ENCODE results near the gene RSAD1. TPM values are rescaled to one million over a fixed set of nuclear protein-coding genes. Genes with fewer than 3 reads are reported as not detected.

RSAD1 gene
- total RNA-seq, 1 donor from 2014 or later: 37.5 TPM

DNA sequence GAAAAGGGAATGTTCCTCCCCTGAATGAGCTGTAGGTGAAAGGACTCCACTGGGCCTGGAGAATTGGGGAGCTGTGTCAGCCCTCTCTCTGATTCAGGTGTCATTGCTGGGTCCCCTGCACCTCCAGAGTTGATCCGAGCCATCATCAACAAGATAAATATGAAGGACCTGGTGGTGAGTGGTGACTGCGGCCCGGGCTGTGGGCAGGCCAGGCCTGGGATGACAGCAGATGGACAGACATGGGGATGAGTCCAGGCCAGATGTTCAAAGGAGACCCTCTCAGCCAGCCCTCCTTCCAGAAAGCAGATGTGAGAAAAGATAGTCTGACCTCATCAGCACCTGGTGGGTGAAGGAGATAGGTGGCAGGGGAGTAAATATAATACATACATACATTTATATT, 14.5 kb upstream of the RSAD1 start:
- Mint-ChIP-seq H3K4me1 (ENCODE audit: unreplicated experiment) (no peaks in the 10 kb centered on the region), H3K36me3 (ENCODE audit: unreplicated experiment) (no peaks in the 10 kb centered on the region)
- TF ChIP-seq, protein P1, sequence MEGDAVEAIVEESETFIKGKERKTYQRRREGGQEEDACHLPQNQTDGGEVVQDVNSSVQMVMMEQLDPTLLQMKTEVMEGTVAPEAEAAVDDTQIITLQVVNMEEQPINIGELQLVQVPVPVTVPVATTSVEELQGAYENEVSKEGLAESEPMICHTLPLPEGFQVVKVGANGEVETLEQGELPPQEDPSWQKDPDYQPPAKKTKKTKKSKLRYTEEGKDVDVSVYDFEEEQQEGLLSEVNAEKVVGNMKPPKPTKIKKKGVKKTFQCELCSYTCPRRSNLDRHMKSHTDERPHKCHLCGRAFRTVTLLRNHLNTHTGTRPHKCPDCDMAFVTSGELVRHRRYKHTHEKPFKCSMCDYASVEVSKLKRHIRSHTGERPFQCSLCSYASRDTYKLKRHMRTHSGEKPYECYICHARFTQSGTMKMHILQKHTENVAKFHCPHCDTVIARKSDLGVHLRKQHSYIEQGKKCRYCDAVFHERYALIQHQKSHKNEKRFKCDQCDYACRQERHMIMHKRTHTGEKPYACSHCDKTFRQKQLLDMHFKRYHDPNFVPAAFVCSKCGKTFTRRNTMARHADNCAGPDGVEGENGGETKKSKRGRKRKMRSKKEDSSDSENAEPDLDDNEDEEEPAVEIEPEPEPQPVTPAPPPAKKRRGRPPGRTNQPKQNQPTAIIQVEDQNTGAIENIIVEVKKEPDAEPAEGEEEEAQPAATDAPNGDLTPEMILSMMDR (IDR thresholded peaks at IDR 0.05): no peak

DNA sequence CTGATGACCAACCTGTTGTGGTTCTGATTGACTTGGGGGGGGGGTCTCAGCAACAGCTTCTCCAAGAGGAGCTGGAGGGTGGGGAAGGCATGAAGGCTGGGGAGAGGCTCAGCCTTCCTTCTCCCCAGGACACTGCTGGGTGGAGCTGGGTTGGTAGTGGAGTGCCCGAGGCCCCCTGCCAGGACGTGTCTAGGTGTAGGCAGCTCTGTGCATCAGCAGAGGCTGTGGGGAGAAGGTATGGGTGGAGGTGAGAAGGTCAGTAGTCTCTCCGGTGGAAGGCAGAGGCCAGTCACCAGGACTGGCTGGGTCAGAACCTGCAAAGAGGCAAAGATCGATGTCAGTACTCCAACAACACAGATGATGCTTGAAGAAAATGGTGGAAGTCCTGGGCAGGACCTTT, 13.9 kb upstream of the RSAD1 start:
- no peak for DNase-seq (ENCODE audit: extremely low spot score, unreplicated experiment)
- H3K4me3 Mint-ChIP-seq (ENCODE audit: unreplicated experiment): no peak overlapping the region
- H3K36me3 Mint-ChIP-seq (ENCODE audit: unreplicated experiment): no peaks in the 10 kb centered on the region
- no peaks in the 10 kb centered on the region for H3K4me1 Mint-ChIP-seq (ENCODE audit: unreplicated experiment)
- no peaks in the 10 kb centered on the region for H3K27me3 Mint-ChIP-seq (ENCODE audit: unreplicated experiment)
- TF ChIP-seq, protein P1 (IDR thresholded peaks at IDR 0.05): no peak
- H3K9me3 Mint-ChIP-seq (ENCODE audit: unreplicated experiment): no peaks in the 10 kb centered on the region
- no peak overlapping the region for H3K27ac Mint-ChIP-seq (ENCODE audit: unreplicated experiment)

More for the DNA sequence above, 14.5 kb upstream of the RSAD1 start:
- H3K27me3 Mint-ChIP-seq (ENCODE audit: unreplicated experiment): no peaks in the 10 kb centered on the region
- no peak for DNase-seq (ENCODE audit: extremely low spot score, unreplicated experiment)
- H3K27ac Mint-ChIP-seq (ENCODE audit: unreplicated experiment): no peak overlapping the region
- H3K4me3 Mint-ChIP-seq (ENCODE audit: unreplicated experiment): no peak overlapping the region
- no peaks in the 10 kb centered on the region for H3K9me3 Mint-ChIP-seq (ENCODE audit: unreplicated experiment)

DNA sequence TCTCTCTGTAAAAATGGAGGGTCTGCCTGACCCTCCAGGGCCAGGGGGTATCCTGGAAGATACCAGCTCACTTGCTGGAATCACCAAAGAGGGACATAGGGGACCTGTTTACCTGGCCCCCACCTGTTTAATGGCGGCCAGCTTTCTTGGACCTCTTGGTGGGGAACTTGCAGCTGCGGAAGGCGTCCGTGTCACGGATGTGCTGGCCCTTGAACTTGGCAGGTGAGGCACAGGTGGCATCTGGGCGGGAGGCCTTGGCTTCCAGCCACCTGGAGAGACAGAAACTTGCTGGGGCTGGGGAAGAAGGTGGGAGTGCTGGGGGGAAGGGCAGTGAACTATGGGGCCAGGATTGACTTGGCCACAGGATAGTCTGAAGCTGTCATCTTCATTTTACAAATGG, 13.5 kb upstream of the RSAD1 start:
- H3K36me3 Mint-ChIP-seq (ENCODE audit: unreplicated experiment): no peaks in the 10 kb centered on the region
- H3K4me3 Mint-ChIP-seq (ENCODE audit: unreplicated experiment): no peak overlapping the region
- no peaks in the 10 kb centered on the region for H3K27me3 Mint-ChIP-seq (ENCODE audit: unreplicated experiment)
- no peaks in the 10 kb centered on the region for H3K9me3 Mint-ChIP-seq (ENCODE audit: unreplicated experiment)
- no peak for DNase-seq (ENCODE audit: extremely low spot score, unreplicated experiment)
- TF ChIP-seq, protein P1 (IDR thresholded peaks at IDR 0.05): no peak
- no peak overlapping the region for H3K27ac Mint-ChIP-seq (ENCODE audit: unreplicated experiment)
- H3K4me1 Mint-ChIP-seq (ENCODE audit: unreplicated experiment): no peaks in the 10 kb centered on the region

DNA sequence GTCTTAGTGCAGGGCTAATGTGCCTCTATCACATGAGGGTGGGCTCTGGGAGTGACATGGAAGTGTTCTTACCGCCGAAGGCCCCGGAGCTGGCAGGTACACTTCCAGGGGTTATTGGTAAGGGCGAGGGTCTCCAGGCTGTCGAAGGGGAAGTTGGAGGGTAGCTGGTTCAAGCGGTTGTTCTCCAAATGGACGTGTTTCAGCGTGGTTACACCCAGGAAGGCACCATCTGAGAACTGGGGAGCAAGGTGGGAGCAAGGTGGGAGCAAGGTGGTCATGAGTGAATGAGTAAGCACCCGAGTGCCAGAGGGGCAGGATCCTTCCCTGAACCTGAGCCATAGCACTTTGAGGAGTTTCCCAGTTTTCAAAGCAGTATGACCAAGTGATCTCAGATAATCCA, 13.0 kb upstream of the RSAD1 start:
- Mint-ChIP-seq H3K9me3 (ENCODE audit: unreplicated experiment) (no peaks in the 10 kb centered on the region), H3K27ac (ENCODE audit: unreplicated experiment) (no peak overlapping the region), H3K27me3 (ENCODE audit: unreplicated experiment) (no peaks in the 10 kb centered on the region), H3K4me1 (ENCODE audit: unreplicated experiment) (no peaks in the 10 kb centered on the region), H3K4me3 (ENCODE audit: unreplicated experiment) (no peak overlapping the region), H3K36me3 (ENCODE audit: unreplicated experiment) (no peaks in the 10 kb centered on the region)
- TF ChIP-seq, protein P1 (IDR thresholded peaks at IDR 0.05): no peak
- DNase-seq (ENCODE audit: extremely low spot score, unreplicated experiment): no peak

DNA sequence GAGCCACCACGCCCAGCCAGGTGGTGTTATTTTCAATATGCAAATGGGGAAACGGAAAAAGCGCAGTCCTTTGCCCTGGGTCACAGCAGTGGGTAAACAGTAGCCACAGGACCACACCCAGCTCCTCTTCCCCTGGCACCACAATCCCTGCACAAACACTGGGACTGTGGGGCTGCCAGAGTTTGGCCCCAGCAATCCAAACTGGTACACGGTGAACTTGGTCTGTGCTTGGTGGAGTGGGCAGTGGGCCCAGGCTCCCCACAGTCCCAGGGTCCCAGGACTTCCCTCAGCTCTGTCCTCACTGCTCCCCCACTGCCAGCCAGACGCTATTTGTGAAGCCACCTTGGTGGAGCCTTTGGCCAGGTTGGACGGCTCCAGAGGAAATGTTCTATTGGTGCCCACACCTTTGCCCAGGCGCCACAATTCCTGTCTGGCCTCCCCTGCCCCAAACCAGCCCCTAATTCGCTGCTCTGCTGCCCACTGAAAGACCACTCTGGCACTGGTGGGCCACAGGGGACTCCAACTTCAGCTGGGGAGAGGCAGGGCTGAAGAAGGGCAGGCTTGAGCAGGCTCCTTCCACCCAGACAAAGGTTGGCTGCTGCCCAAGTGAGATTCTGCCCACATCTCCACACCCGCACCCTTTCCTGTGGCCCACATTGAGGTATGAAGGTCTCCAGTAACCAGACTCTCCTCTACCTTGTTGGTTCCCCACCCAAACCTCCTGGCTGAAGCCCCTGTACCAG, 12.1 kb upstream of the RSAD1 start:
- Mint-ChIP-seq H3K4me1 (ENCODE audit: unreplicated experiment) (no peaks in the 10 kb centered on the region), H3K27ac (ENCODE audit: unreplicated experiment) (no peak overlapping the region)

More for the DNA sequence above, 12.1 kb upstream of the RSAD1 start:
- TF ChIP-seq, protein P1 (IDR thresholded peaks at IDR 0.05): no peak
- no peaks in the 10 kb centered on the region for H3K36me3 Mint-ChIP-seq (ENCODE audit: unreplicated experiment)
- no peak overlapping the region for H3K4me3 Mint-ChIP-seq (ENCODE audit: unreplicated experiment)
- no peaks in the 10 kb centered on the region for H3K9me3 Mint-ChIP-seq (ENCODE audit: unreplicated experiment)
- no peaks in the 10 kb centered on the region for H3K27me3 Mint-ChIP-seq (ENCODE audit: unreplicated experiment)
- no peak for DNase-seq (ENCODE audit: extremely low spot score, unreplicated experiment)
